Stimulated activated naive CD8-positive, alpha-beta T cell treated with anti-CD3 and anti-CD28 coated beads, Interleukin-15, Interleukin-2, amounts not matched to agents 100 U/mL and 50 U/mL, for 24 hours (primary cell): ENCODE data around the gene IGFBP6.

ENCODE experiments used
- ATAC-seq: fragments of 150-1000 bp; cut with Tn5 transposase; one replicate; pipeline ENCODE4 v1.10.0; 2021
- DNase-seq: peaks from one replicate; pipeline ENCODE4 v3.0.0; 2021

IGFBP6 gene, protein sequence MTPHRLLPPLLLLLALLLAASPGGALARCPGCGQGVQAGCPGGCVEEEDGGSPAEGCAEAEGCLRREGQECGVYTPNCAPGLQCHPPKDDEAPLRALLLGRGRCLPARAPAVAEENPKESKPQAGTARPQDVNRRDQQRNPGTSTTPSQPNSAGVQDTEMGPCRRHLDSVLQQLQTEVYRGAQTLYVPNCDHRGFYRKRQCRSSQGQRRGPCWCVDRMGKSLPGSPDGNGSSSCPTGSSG

GRCh38 chr12:53097564-53098353 is at the start of gene IGFBP6:
Gene IGFBP6 (plus strand): TSS chr12:53097667. CDS start chr12:53097718, 51 bp downstream.
- peak; percentile 47 for ATAC-seq
- DNase-seq = peak; percentile 77

- ATAC-seq (no peak), DNase-seq (no peak)
Measured at GRCh38 chr12:53048033-53048779, 49.3 kb upstream of the IGFBP6 start.

GRCh38 chr12:53048780-53049401 is 48.6 kb upstream of the IGFBP6 start:
- no peak for ATAC-seq
- DNase-seq = no peak

DNA sequence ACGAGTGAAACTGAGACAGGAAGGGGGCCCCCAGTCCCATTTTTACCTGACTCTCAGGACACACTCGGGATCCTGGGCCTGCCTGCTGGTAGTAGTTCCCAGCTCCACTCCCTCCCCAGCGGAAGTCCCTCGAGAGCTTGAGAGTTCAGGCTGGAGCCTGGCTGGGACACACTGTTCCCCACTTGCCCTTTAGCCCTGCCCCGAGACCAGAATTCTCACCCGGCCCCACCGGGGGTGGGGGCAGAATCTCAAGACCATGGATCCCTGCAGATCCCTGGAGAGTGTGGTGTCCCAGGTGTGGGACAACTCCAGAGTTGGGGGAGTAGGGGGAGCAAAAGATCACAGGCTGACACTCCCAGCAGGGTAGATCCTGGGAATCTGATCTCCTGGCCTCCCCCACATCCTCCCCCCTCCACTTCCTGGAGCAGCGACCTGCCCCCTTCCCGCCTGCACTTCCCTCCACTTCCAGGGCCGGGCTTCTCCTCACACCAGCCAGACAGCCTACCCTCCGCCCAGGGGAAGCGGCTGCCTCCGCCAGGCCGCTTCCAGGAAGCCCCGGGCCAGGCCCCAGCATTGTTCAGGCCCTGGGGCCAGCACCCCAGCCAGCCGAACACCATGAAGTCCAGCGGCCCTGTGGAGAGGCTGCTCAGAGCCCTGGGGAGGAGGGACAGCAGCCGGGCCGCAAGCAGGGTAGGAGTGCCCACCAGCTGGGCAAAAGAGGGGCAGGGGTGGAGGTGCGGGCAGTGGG is 47.7 kb upstream of the IGFBP6 start, which contains the start of gene TNS2:
Gene TNS2, plus strand, starts transcription at position 495 of the 748 bp plus-strand sequence. Its CDS starts 121 bp downstream, at position 616.
- ATAC-seq = no peak
- DNase-seq = no peak

- DNase-seq (no peak), ATAC-seq (no peak)
Measured at GRCh38 chr12:53050426-53051057, 46.9 kb upstream of the IGFBP6 start.

GRCh38 chr12:53051058-53051880 is 46.2 kb upstream of the IGFBP6 start:
- ATAC-seq = no peak
- no peak for DNase-seq

GRCh38 chr12:53051881-53052412 is 45.5 kb upstream of the IGFBP6 start:
- no peak for DNase-seq
- no peak for ATAC-seq

GRCh38 chr12:53052419-53053217 is 44.8 kb upstream of the IGFBP6 start:
- ATAC-seq (no peak), DNase-seq (no peak)

DNA sequence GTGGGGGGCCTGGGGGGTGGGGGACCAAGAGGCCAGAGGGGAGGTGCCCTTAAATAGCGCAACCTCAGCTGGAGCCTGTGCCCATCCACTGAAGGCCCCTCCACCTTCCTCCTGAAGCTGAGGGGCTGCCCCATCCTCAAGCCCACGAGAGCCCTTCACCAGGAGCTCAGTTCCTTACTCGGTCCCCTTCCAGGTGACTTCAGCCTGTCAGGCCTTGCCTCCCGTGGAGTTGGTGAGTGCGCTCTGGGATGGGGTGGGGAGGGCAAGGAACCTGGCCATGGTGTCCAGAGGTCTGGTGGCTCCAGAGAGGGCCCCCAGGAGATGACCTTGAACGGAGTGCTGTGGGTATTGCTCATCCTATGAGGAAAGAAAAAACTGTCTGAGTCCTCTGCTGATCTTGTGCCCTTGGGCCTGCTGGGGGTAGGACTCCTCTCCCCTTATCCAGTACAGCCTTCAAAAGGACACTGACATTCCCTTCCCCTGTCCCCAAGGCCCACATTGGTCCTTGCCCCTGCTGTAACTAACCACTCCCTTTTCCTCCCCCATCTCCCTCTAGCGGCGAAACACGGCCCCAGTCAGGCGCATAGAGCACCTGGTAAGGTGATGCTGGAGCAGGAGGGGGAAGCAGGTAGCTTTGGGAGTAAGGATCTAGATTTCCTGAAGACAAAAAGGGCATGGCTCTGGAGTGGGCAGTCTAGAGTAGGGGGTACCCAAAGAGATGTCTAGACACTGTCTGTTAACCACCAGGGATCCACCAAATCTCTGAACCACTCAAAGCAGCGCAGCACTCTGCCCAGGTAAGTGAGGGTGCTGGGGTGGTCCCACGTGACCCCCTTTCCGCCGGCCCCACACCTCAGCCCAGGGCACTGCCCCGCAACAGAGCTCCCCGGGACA is 44.0 kb upstream of the IGFBP6 start:
- DNase-seq (peak; percentile 62), ATAC-seq (no peak)

- peak; percentile 90 for ATAC-seq
- peak; percentile 93 for DNase-seq
Measured at GRCh38 chr12:53054112-53054878, 43.2 kb upstream of the IGFBP6 start.

- ATAC-seq (no peak), DNase-seq (no peak)
Measured at GRCh38 chr12:53055471-53056266, 41.8 kb upstream of the IGFBP6 start.

- no peak for ATAC-seq
Measured at GRCh38 chr12:53056296-53056695, 41.2 kb upstream of the IGFBP6 start.

DNA sequence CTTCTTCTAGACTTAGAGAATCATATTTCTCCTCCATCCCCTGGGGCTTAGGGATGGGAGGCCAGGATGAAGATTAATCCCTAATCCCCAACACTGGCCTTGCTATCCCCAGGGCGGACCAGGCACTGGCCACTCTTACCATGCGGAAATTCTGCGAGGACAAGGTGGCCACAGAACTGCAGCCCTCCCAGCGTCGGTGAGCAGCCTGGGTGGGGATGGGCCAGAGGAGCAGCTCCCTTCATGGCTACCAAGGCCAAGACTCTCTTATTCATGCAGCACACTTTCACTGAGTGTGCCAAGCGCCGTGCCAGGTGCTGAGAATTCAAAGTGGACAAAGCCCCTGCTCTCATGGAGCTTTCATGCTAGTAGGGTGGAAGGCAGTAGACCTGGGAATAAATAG is 40.6 kb upstream of the IGFBP6 start:
- DNase-seq (no peak), ATAC-seq (no peak)

More at GRCh38 chr12:53056296-53056695, 41.2 kb upstream of the IGFBP6 start:
- no peak for DNase-seq

- ATAC-seq (no peak), DNase-seq (no peak)
Measured at GRCh38 chr12:53057816-53058500, 39.5 kb upstream of the IGFBP6 start.

DNA sequence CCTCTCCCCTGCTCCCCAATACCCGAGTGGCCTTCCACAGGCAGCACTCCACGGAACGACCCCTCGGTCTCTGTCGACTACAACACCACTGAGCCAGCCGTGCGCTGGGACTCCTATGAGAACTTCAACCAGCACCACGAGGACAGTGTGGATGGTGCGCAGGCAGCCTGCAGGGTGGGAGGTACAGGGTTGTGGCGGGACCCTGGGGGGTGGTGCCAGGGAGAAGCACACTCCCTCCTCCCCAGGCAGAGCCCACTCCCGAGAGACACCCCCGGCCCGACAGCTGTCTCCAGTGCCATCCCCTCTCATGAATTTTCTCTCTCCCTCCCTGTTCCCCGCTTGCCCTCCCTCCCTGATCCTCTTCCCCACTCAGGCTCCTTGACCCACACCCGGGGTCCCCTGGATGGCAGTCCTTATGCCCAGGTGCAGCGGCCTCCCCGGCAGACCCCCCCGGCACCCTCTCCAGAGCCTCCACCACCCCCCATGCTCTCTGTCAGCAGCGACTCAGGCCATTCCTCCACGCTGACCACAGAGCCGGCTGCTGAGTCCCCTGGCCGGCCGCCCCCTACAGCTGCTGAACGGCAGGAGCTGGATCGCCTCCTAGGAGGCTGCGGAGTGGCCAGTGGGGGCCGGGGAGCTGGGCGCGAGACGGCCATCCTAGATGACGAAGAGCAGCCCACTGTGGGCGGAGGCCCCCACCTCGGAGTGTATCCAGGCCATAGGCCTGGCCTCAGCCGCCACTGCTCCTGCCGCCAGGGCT is 38.6 kb upstream of the IGFBP6 start:
- no peak for ATAC-seq
- no peak for DNase-seq
